CD14-positive monocyte (primary cell): Measurements from ENCODE around the gene DNAJC2. TPM values are rescaled to one million over a fixed set of nuclear protein-coding genes. Genes with fewer than 3 reads are reported as not detected.

Experiments
- DNase-seq, 3 donors: peaks; one replicate each; pipeline ENCODE4 v3.0.0-alpha.2; 2011 to 2022
- H2AFZ ChIP-seq: 2 replicates; pipeline ENCODE4 v1.6.0; 2012; ENCODE audit warnings: mild to moderate bottlenecking, low read depth, low read length, inconsistent platforms; ENCODE audit not compliant: insufficient read depth, poor library complexity, severe bottlenecking
- H3K27ac ChIP-seq, 2 donors: 1 replicate in 1 of 2; 2 replicates in 1 of 2; pipeline ENCODE4 v1.5.1; 2012 to 2013; ENCODE audit warnings: low read length in 2 of 2, control low read depth in 1 of 2, inconsistent platforms in 1 of 2, low read depth in 1 of 2, mild to moderate bottlenecking in 1 of 2
- H3K27me3 ChIP-seq, 2 donors: one replicate each; pipeline versions ENCODE4 v1.6.0 to v1.6.1; 2011 to 2013; ENCODE audit warnings: low read length in 2 of 2; ENCODE audit not compliant: control insufficient read depth in 2 of 2, insufficient read depth in 2 of 2
- H3K36me3 ChIP-seq, 2 donors: replicated peaks in 1 of 2; 1 replicate in 1 of 2; 2 replicates in 1 of 2; pipeline versions ENCODE4 v1.5.1 to v1.6.1; 2012 to 2013; ENCODE audit warnings: low read length in 2 of 2, control low read depth in 1 of 2, inconsistent platforms in 1 of 2, mild to moderate bottlenecking in 1 of 2; ENCODE audit not compliant: insufficient read depth in 2 of 2, control insufficient read depth in 1 of 2
- H3K4me1 ChIP-seq, 2 donors: 1 replicate in 1 of 2; 2 replicates in 1 of 2; pipeline versions ENCODE4 v1.5.1 to v1.6.1; 2012 to 2013; ENCODE audit warnings: low read length in 2 of 2, control low read depth in 1 of 2, inconsistent platforms in 1 of 2, mild to moderate bottlenecking in 1 of 2, moderate library complexity in 1 of 2; ENCODE audit not compliant: insufficient read depth in 2 of 2, control insufficient read depth in 1 of 2
- H3K4me2 ChIP-seq: replicated peaks from 2 replicates; pipeline ENCODE3; 2012; ENCODE audit warnings: low read length, moderate library complexity, mild to moderate bottlenecking; ENCODE audit not compliant: poor library complexity, severe bottlenecking; ENCODE audit errors: extremely low read depth
- H3K4me3 ChIP-seq, 3 experiments: fragments of 200-600 bp in 1 of 3; sonication (generic) in 1 of 3; replicated peaks in 1 of 3; 1 replicate in 2 of 3; 2 replicates in 1 of 3; pipeline ENCODE4 v1.5.1; 2011 to 2013; ENCODE audit warnings: low read length in 3 of 3, mild to moderate bottlenecking in 3 of 3, control low read depth in 2 of 3, low read depth in 2 of 3, inconsistent platforms in 1 of 3, moderate library complexity in 1 of 3
- H3K79me2 ChIP-seq: 2 replicates; pipeline ENCODE4 v1.6.0; 2012; ENCODE audit warnings: mild to moderate bottlenecking, control low read depth, inconsistent platforms, low read length, moderate library complexity; ENCODE audit not compliant: insufficient read depth
- H3K9ac ChIP-seq: 2 replicates; pipeline ENCODE4 v1.6.0; 2017; ENCODE audit warnings: low read length, mild to moderate bottlenecking; ENCODE audit not compliant: insufficient read depth, poor library complexity, severe bottlenecking
- H3K9me3 ChIP-seq, 2 donors: replicated peaks in 1 of 2; 1 replicate in 1 of 2; 2 replicates in 1 of 2; pipeline versions ENCODE4 v1.5.1 to v1.6.1; 2012 to 2013; ENCODE audit warnings: low read length in 2 of 2, control low read depth in 1 of 2; ENCODE audit not compliant: control insufficient read depth in 1 of 2, insufficient read depth in 1 of 2
- H4K20me1 ChIP-seq: 2 replicates; pipeline ENCODE4 v1.6.0; 2012; ENCODE audit warnings: mild to moderate bottlenecking, low read length, control low read depth, moderate library complexity; ENCODE audit not compliant: insufficient read depth
- H3K27ac Mint-ChIP-seq, 7 donors: one replicate each; pipeline ENCODE4 v1.8.0; 2020; ENCODE audit warnings: mild to moderate bottlenecking in 7 of 7, mixed read lengths in 7 of 7, moderate library complexity in 6 of 7, inconsistent platforms in 2 of 7
- H3K27me3 Mint-ChIP-seq, 3 donors: one replicate each; pipeline ENCODE4 v1.8.0; 2021 to 2022; ENCODE audit warnings: low read depth in 3 of 3, mild to moderate bottlenecking in 3 of 3, mixed read lengths in 3 of 3, moderate library complexity in 3 of 3, inconsistent platforms in 1 of 3
- H3K36me3 Mint-ChIP-seq, 2 donors: one replicate each; pipeline ENCODE4 v1.8.0; 2020; ENCODE audit warnings: mixed read lengths in 2 of 2, inconsistent platforms in 1 of 2, mild to moderate bottlenecking in 1 of 2
- H3K4me1 Mint-ChIP-seq: one replicate; pipeline ENCODE4 v1.8.0; 2020; ENCODE audit warnings: mild to moderate bottlenecking, mixed read lengths
- H3K4me3 Mint-ChIP-seq, 2 donors: one replicate each; pipeline ENCODE4 v1.8.0; 2020; ENCODE audit warnings: mild to moderate bottlenecking in 2 of 2, mixed read lengths in 2 of 2, moderate library complexity in 1 of 2
- H3K9me3 Mint-ChIP-seq, 7 donors: one replicate each; pipeline ENCODE4 v1.8.0; 2020 to 2022; ENCODE audit warnings: mixed read lengths in 7 of 7, mild to moderate bottlenecking in 6 of 7, moderate library complexity in 6 of 7, inconsistent platforms in 2 of 7
- WGBS: methylation state at CpG from one replicate; pipeline ENCODE4 v1.1.5; 2013; ENCODE audit warnings: missing lambda C conversion rate; ENCODE audit not compliant: insufficient coverage; 5-methylcytosine and 5-hydroxymethylcytosine counted together
- intact Hi-C, 2 donors: fragments of 100-400 bp; cut with micrococcal nuclease; formaldehyde crosslinking; loops; one replicate each; pipeline versions ENCODE4 v1.15.0 to v1.15.1; 2023
- polyA plus RNA-seq, 3 donors: library from polyadenylated mRNA; depleted of rRNA in 1 of 3; unstranded in 2 of 3; stranded (reverse) in 1 of 3; fragments of 300-500 nt in 2 of 3; fragments of >200 nt in 1 of 3; fragmentation: Illumina TruSeq in 2 of 3; gene quantifications; 1 replicate in 2 of 3; 2 replicates in 1 of 3; pipeline ENCODE4 v1.2.3, GENCODE V29; 2012 to 2021
- TF ChIP-seq, protein P1 (sequence below): fragments of 200-600 bp; IDR thresholded peaks from one replicate; pipeline ENCODE4 v1.8.0; 2022; ENCODE audit warnings: antibody characterized with exemption, mild to moderate bottlenecking

DNAJC2 gene
- polyA plus RNA-seq, 3 donors, result 5.6 to 18.6 (median 8.8) TPM

DNA sequence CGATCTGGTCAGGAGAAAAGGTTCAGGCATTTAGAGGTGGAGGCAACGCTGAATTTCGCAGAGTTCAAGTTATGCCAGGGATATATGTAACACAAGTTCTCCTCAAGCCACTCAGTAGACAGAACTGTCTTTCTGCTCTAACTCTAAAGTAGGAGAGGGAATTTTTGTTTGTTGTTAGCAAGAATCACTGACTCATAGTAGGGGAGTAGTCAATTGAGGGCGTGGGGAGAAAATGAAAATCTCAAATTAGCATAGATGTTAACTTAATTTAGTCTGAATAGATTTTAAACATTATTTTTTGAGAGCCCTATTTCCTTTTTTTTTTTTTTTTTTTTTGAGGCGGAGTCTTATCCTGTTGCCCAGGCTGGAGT lies 37.5 kb upstream of the DNAJC2 start:
- H3K36me3 ChIP-seq, result no peaks in the 10 kb centered on the region
- H3K27ac Mint-ChIP-seq, result no peak overlapping the region
- H3K36me3 Mint-ChIP-seq, result no peaks in the 10 kb centered on the region

GRCh38 chr7:103381280-103382031 lies 36.9 kb upstream of the DNAJC2 start:
- Mint-ChIP-seq H3K4me1 (peaks cover 9% of the 10 kb centered on the region), H3K27me3 (peaks cover 0 to 4% (median 2%) of the 10 kb centered on the region in 3 donors), H3K9me3 (no peaks in the 10 kb centered on the region), H3K27ac (no peak overlapping the region), H3K4me3 (no peak overlapping the region), H3K36me3 (no peaks in the 10 kb centered on the region)
- no peak overlapping the region for H3K4me3 ChIP-seq
- intact Hi-C loops, result no loop called here
- H3K27ac ChIP-seq, result no peak overlapping the region
- H3K9ac ChIP-seq, result no peak overlapping the region
- H3K4me1 ChIP-seq, result peaks cover 0 to 7% of the 10 kb centered on the region in 2 donors
- no peaks in the 10 kb centered on the region for H3K27me3 ChIP-seq
- no peak overlapping the region for H3K4me2 ChIP-seq
- no peak overlapping the region for H2AFZ ChIP-seq
- DNase-seq, result no peak
- no peaks in the 10 kb centered on the region for H4K20me1 ChIP-seq
- H3K79me2 ChIP-seq, result no peaks in the 10 kb centered on the region
- 100% methylated on average over 2 of the region's 4 CpGs for whole genome bisulfite sequencing
- TF ChIP-seq, protein P1, sequence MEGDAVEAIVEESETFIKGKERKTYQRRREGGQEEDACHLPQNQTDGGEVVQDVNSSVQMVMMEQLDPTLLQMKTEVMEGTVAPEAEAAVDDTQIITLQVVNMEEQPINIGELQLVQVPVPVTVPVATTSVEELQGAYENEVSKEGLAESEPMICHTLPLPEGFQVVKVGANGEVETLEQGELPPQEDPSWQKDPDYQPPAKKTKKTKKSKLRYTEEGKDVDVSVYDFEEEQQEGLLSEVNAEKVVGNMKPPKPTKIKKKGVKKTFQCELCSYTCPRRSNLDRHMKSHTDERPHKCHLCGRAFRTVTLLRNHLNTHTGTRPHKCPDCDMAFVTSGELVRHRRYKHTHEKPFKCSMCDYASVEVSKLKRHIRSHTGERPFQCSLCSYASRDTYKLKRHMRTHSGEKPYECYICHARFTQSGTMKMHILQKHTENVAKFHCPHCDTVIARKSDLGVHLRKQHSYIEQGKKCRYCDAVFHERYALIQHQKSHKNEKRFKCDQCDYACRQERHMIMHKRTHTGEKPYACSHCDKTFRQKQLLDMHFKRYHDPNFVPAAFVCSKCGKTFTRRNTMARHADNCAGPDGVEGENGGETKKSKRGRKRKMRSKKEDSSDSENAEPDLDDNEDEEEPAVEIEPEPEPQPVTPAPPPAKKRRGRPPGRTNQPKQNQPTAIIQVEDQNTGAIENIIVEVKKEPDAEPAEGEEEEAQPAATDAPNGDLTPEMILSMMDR, result no peak
- no peaks in the 10 kb centered on the region for H3K36me3 ChIP-seq
- H3K9me3 ChIP-seq, result no peaks in the 10 kb centered on the region

More for the DNA sequence above, 37.5 kb upstream of the DNAJC2 start:
- H4K20me1 ChIP-seq, result no peaks in the 10 kb centered on the region
- H3K9me3 ChIP-seq, result no peaks in the 10 kb centered on the region
- no peak overlapping the region for H3K4me2 ChIP-seq
- no peak overlapping the region for H3K4me3 ChIP-seq
- Mint-ChIP-seq H3K9me3 (no peaks in the 10 kb centered on the region), H3K27me3 (peaks cover 0 to 2% (median 2%) of the 10 kb centered on the region in 3 donors), H3K4me1 (peaks cover 13% of the 10 kb centered on the region), H3K4me3 (no peak overlapping the region)
- H3K27ac ChIP-seq, result no peak overlapping the region
- H3K4me1 ChIP-seq, result peaks cover 0 to 8% of the 10 kb centered on the region in 2 donors
- no peak overlapping the region for H3K9ac ChIP-seq
- H3K79me2 ChIP-seq, result no peaks in the 10 kb centered on the region
- WGBS, result no CpG with 5 or more reads among the region's 5 CpGs
- no peak for DNase-seq
- H2AFZ ChIP-seq, result no peak overlapping the region
- intact Hi-C loops, result no loop called here
- H3K27me3 ChIP-seq, result no peaks in the 10 kb centered on the region
- TF ChIP-seq, protein P1, result no peak
